Frontal cortex (tissue), 4 donors: ENCODE results near the gene RPS6KA2. TPM values are rescaled to one million over a fixed set of nuclear protein-coding genes. Genes with fewer than 3 reads are reported as not detected.
"Not testable (repeated sequence)": the region's sequence is repeated elsewhere in the genome, so short reads cannot be mapped to it uniquely, and the experiment has no call there.

Experiments used
- DNase-seq, 2 donors: peaks; one replicate each; pipeline ENCODE4 v3.0.0; 2012; ENCODE audit warnings: low spot score in 2 of 2
- FAIRE-seq: peaks from 2 replicates; lab custom pipeline; 2012; peaks lifted over from hg19 to GRCh38; lab: Jason Lieb, UNC
- total RNA-seq: library from RNA; depleted of rRNA; stranded (reverse); fragments of >200 nt; gene quantifications from one replicate; pipeline ENCODE4 v1.2.3, GENCODE V29; 2014
- donor health status: control.
- donor health status: control.
- donor health status: control.

Gene RPS6KA2
- total RNA-seq, 1 donor from 2014 or later: 24.9 TPM

- DNase-seq: no peak
These were observed 9.9 kb upstream of the RPS6KA2 start for GRCh38 chr6:166636934-166637333.

GRCh38 chr6:166636191-166636933 is 9.3 kb upstream of the RPS6KA2 start:
- DNase-seq (no peak), FAIRE-seq (no peak)

More at GRCh38 chr6:166636934-166637333, 9.9 kb upstream of the RPS6KA2 start:
- FAIRE-seq: no peak

GRCh38 chr6:166635013-166635970 is 8.2 kb upstream of the RPS6KA2 start:
- DNase-seq (no peak), FAIRE-seq (no peak)

- not testable (repeated sequence) for FAIRE-seq, DNase-seq
These were observed 7.5 kb upstream of the RPS6KA2 start for GRCh38 chr6:166634581-166634980.

- FAIRE-seq (no peak), DNase-seq (no peak)
These were observed 6.9 kb upstream of the RPS6KA2 start for GRCh38 chr6:166633732-166634535.

GRCh38 chr6:166632731-166633130 is 5.7 kb upstream of the RPS6KA2 start:
- DNase-seq: no peak
- no peak for FAIRE-seq

- DNase-seq (no peak), FAIRE-seq (no peak)
These were observed 3.4 kb upstream of the RPS6KA2 start for GRCh38 chr6:166630462-166630861.

- DNase-seq: no peak
- FAIRE-seq: no peak
These were observed 2.6 kb upstream of the RPS6KA2 start for GRCh38 chr6:166629628-166630027.

GRCh38 chr6:166627875-166628801 is 1.1 kb upstream of the RPS6KA2 start:
- peak; percentile 64 to 68 for DNase-seq
- FAIRE-seq: no peak

GRCh38 chr6:166626177-166627032 is 646 bp downstream of the RPS6KA2 start:
- no peak for FAIRE-seq

GRCh38 chr6:166625356-166625755 is 1.7 kb downstream of the RPS6KA2 start:
- FAIRE-seq (no peak), DNase-seq (no peak)

More at GRCh38 chr6:166626177-166627032, 646 bp downstream of the RPS6KA2 start:
- DNase-seq: no peak

GRCh38 chr6:166624275-166624674 is 2.8 kb downstream of the RPS6KA2 start:
- no peak for FAIRE-seq

GRCh38 chr6:166623318-166623717 is 3.7 kb downstream of the RPS6KA2 start:
- FAIRE-seq: no peak
- no peak for DNase-seq

More at GRCh38 chr6:166624275-166624674, 2.8 kb downstream of the RPS6KA2 start:
- DNase-seq: no peak

- DNase-seq (no peak), FAIRE-seq (no peak)
These were observed 5.9 kb downstream of the RPS6KA2 start for GRCh38 chr6:166621114-166621540.

GRCh38 chr6:166620478-166621113 is 6.5 kb downstream of the RPS6KA2 start:
- FAIRE-seq: no peak
- DNase-seq: no peak

- DNase-seq (no peak), FAIRE-seq (no peak)
These were observed 7.1 kb downstream of the RPS6KA2 start for GRCh38 chr6:166619912-166620311.
